Kidney glomerular epithelial cell (primary cell): ENCODE results near the gene NOP10.
A peak's percentile ranks its signal among the peaks of the same experiment; 100 is the strongest.
"Not testable (repeated sequence)": the region's sequence is repeated elsewhere in the genome, so short reads cannot be mapped to it uniquely, and the experiment has no call there.

Experiments used
- DNase-seq: peaks from one replicate; lab custom pipeline; 2025; lab: John Stamatoyannopoulos, UW

NOP10 gene

GRCh38 chr15:34358948-34359347 is 16.0 kb upstream of the NOP10 start:
- no peak for DNase-seq

- DNase-seq: no peak
These were observed 15.4 kb upstream of the NOP10 start for GRCh38 chr15:34358367-34358766.

DNA sequence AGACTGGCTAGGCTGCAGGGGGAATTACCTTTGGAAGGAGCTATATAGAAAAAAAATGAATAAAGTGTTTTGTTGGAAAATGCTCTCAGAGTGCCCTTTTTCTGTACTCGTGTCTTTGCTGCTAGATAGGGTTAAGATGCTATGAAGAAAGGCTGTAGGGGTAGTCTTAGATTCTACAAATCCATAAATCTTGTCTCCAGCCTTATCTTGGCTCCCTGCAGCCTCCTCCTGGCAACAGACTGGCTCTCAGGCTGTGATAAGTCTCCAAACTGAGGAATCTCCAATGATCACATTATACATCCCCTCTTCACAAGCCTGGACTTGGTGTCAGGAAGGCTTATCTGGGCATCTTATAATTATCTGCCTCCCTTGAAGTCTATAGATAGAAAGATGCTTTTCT is 14.7 kb upstream of the NOP10 start:
- no peak for DNase-seq

DNA sequence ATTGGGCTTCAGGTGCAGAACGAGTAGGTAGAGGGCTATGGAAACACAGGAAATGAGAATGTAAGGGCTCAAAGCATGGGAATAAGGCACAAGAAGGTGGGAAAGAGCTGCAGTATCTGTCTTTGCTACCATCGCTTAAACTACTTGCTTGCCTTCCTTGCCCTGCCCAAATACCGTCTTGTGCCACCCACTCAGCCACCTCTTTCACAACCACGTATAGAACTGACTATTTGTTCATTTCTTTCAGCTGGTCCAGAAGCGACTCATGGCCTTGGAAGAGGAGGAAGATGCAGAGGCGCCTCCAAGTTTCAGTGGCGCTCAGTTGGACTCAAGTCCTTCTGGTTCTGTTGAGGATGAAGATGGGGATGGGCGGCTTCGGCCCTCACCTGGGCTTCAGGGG is 12.3 kb upstream of the NOP10 start:
- DNase-seq: no peak

DNA sequence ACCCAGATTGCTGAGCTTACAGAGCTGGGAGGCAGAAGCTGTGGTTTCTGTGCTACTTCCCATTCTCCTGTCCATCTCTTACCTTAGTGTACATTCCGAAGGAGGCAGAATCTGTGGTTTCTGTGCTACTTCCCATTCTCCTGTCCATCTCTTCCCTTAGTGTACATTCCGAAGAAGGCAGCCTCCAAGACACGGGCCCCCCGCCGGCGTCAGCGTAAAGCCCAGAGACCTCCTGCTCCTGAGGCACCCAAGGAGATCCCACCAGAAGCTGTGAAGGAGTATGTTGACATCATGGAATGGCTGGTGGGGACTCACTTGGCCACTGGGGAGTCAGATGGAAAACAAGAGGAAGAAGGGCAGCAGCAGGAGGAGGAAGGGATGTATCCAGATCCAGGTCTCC is 11.3 kb upstream of the NOP10 start:
- DNase-seq: no peak

GRCh38 chr15:34353627-34354026 is 10.7 kb upstream of the NOP10 start:
- DNase-seq: no peak

GRCh38 chr15:34352996-34353395 is 10.1 kb upstream of the NOP10 start:
- not testable (repeated sequence) for DNase-seq

GRCh38 chr15:34349769-34350168 is 6.8 kb upstream of the NOP10 start:
- DNase-seq: no peak

DNA sequence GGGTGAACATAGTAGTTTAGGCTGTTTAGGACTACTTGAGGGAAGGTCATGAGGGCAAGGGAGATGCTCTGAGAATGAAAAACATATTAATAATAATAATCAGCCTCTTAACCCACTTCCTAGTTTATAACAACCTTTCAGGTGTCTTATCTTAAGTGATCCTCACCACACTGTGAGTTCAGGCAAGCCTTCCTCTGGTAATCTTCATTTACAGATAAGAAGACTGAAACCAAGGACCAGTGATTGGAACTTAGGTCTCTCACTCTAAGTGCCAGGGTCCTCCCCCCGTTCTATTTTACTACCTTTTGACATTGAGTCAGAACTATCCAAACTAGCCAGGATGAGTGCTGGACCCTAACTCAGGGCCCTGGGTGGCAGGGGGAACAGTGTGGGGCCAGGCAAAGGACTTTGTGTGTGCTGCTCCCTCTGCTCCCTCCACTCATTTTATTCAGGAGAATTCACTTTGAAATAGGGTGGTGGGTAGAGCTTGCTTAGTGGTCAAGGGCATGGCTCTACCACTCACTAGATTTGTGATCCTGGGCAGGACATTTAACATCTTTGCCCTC is 5.9 kb upstream of the NOP10 start:
- DNase-seq: no peak

GRCh38 chr15:34347951-34348638 is 5.2 kb upstream of the NOP10 start:
- no peak for DNase-seq

DNA sequence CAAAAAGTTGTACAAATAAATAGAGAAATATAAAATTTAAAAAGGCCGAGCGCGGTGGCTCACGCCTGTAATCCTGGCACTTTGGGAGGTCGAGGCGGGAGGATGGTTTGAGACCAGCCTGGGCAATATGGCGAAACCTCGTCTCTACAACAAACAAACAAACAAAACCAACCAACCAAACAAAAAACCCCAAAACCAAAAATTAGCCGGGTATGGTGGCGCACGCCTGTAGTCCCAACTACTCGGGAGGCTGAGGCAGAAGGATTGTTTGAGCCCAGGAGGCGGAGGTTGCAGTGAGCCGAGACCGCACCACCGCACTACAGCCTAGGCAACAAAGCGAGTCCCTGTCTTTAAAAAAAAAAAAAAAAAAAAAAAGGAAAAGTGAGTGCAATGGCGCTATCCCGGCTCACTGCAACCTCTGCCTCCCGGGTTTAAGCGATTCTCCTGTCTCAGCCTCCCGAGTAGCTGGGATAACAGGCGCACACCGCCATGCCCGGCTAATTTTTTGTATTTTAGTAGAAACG is 661 bp downstream of the NOP10 start:
- DNase-seq: not testable (repeated sequence)

DNA sequence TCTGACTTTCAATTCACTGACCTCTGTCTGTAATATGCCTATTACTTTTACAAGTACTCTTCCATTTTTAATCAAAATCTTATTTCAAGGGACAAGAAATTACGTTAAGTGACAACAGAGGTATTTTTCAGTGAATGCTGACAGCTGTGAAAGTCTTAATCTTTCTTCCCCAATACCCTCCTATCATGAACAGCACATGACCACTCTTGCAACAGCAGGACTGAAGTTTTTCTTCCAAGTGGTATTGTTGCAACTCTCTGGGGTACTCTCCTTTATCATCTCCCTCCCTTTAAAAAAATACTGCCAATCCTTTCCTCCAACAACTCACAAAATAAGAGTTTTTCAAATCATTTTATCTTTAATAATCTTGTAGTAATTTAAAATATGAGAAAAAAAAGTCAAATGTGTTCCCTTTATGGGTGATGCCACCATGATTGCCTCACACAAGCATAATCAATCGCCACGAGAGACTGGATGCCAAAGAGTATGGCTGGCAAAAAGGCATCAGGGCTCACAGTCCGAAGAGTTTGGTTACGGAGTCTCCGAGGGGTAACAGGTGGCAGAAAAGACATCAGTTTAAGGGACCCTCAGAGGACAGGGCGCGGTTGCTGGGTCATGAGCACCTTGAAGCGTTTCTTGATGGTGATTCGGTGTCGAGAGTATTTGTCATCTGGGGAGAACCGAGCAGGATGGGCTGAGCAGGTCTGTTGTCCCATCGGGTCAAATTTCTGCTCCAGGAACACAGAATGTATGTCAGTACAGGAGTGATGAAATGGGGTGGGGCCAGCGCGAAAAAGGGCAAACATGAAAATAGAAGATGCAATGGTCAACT is 1.3 kb downstream of the NOP10 start:
- DNase-seq: no peak

- DNase-seq: no peak
These were observed 3.0 kb downstream of the NOP10 start for GRCh38 chr15:34339946-34340345.

- no peak for DNase-seq
These were observed 4.6 kb downstream of the NOP10 start for GRCh38 chr15:34338347-34338746.

- peak; percentile 91 for DNase-seq
These were observed 5.2 kb downstream of the NOP10 start, which contains the start of gene SLC12A6 for GRCh38 chr15:34337557-34338306. SLC12A6 (minus strand) TSS chr15:34337781; CDS start chr15:34336680, 1,101 bp downstream.

DNA sequence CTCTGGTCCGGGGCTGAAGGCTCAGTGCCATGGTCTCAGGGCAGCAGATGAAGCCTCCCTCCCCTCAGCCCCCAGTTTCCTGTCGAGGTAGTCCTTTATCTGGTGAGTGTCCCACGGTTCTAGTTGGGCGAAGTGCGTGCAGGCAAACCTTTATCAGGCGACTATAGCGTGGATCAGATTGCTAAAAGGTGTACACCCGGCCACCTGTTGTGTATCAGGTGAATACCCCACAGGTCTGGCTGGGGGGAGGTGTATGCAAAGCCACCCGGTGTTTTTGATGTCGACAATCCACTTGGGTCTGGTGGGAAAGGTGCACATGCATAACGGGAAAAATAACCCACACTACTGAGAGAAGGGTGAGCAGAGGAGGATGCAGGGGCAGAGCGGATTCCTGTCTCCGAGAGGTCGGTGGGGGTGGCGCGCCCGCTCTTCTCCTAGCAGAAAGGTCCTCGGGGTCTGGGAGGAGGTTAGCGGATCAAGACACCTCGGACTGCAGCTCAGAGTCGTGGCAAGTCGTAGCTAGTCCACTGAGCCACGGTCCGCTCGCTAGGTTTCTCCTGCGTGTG is 5.9 kb downstream of the NOP10 start:
- no peak for DNase-seq

DNA sequence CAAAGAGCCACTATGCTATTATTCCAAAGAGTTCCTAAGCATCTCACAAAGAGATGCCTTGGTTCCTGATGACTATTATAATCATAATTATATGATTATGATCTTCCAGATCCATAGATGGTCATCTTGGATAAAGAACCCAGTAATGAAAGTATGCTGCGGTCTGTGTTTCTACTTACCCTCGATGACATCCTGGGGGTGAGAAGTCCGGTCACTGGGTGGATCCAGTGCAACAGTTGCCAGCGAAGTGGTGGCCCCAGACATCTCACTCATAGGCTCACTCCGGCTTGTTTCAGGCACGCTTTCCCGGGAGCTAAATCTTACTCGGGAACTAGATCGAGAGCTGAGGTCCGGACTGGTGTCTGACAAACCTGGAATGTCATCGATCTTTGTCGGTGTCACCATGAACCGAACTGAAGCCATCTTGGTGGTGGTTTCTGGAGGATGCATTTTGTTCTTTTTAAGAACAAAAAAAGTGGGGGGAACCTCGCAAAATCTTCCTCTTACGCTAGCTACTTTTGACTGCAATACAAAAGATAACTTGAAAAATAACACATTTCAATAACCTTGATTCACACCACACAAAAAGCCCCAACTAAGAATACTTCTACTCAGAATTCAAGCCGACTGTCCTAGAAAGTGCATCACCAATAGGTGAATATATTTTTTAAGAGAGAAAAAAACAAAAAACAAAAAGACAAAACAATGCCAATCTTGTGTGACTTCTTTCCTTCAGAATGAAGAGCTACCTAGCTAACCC is 6.5 kb downstream of the NOP10 start:
- DNase-seq: no peak

GRCh38 chr15:34335176-34336032 is 7.5 kb downstream of the NOP10 start:
- no peak for DNase-seq

DNA sequence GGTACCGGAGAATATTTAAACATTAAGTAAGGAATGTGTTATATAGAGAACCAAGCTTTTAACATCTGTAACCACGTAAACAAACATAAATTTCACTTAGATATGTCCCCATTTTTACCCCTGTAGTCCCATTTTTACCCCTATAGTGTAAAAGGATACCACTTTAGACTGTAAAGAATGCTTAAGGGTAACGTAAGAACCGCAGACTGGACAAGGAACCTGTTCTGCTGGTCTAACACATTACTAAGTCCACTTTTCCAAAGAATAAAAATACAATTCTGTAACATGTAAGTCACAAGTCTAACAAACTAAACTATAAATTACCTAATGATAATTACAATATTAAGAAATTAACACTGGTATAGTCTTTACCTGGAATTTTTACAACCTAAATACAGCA is 8.3 kb downstream of the NOP10 start:
- no peak for DNase-seq

GRCh38 chr15:34332553-34333120 is 10.3 kb downstream of the NOP10 start:
- DNase-seq: no peak
